ENCODE data around the gene NID2.

The NID2 gene, protein sequence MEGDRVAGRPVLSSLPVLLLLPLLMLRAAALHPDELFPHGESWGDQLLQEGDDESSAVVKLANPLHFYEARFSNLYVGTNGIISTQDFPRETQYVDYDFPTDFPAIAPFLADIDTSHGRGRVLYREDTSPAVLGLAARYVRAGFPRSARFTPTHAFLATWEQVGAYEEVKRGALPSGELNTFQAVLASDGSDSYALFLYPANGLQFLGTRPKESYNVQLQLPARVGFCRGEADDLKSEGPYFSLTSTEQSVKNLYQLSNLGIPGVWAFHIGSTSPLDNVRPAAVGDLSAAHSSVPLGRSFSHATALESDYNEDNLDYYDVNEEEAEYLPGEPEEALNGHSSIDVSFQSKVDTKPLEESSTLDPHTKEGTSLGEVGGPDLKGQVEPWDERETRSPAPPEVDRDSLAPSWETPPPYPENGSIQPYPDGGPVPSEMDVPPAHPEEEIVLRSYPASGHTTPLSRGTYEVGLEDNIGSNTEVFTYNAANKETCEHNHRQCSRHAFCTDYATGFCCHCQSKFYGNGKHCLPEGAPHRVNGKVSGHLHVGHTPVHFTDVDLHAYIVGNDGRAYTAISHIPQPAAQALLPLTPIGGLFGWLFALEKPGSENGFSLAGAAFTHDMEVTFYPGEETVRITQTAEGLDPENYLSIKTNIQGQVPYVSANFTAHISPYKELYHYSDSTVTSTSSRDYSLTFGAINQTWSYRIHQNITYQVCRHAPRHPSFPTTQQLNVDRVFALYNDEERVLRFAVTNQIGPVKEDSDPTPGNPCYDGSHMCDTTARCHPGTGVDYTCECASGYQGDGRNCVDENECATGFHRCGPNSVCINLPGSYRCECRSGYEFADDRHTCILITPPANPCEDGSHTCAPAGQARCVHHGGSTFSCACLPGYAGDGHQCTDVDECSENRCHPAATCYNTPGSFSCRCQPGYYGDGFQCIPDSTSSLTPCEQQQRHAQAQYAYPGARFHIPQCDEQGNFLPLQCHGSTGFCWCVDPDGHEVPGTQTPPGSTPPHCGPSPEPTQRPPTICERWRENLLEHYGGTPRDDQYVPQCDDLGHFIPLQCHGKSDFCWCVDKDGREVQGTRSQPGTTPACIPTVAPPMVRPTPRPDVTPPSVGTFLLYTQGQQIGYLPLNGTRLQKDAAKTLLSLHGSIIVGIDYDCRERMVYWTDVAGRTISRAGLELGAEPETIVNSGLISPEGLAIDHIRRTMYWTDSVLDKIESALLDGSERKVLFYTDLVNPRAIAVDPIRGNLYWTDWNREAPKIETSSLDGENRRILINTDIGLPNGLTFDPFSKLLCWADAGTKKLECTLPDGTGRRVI (N-terminal part only)

DNA sequence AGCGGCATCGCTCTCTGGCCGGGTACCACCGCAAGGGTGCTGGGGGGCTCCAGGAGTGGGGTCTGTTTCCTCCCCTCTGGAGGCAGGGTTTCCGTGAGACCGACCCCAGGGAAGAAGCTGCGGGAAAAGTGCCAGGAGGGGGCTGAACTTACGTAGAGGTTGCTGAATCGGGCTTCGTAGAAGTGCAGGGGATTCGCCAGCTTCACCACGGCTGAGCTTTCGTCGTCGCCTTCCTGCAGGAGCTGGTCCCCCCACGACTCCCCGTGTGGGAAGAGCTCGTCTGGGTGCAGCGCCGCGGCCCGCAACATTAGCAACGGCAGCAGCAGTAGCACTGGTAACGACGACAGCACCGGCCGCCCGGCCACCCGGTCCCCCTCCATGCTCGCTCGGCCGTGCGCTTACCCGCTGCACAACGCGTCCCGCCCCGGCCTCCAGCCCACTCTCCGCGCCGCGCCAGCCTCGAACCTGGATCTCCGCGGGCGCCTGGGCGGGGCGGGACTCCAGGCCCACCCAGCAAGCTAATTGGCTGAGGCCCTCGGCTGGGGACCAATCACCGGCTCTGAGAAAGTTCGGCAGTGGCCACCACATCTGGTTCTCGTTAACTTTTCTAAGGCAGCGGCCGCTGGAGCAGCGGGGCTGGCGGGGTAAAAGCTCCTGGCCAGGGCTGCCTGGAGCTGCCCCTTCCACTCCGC lies at the start of gene NID2:
TSS of gene NID2 (minus strand) at position 445 of the 692 bp plus-strand sequence. CDS start at position 380, 65 bp downstream.
- peak in 1 of 3 donors; percentile 14 for DNase-seq (ENCODE audit: low read depth in 3 of 3, low spot score in 1 of 3)

DNA sequence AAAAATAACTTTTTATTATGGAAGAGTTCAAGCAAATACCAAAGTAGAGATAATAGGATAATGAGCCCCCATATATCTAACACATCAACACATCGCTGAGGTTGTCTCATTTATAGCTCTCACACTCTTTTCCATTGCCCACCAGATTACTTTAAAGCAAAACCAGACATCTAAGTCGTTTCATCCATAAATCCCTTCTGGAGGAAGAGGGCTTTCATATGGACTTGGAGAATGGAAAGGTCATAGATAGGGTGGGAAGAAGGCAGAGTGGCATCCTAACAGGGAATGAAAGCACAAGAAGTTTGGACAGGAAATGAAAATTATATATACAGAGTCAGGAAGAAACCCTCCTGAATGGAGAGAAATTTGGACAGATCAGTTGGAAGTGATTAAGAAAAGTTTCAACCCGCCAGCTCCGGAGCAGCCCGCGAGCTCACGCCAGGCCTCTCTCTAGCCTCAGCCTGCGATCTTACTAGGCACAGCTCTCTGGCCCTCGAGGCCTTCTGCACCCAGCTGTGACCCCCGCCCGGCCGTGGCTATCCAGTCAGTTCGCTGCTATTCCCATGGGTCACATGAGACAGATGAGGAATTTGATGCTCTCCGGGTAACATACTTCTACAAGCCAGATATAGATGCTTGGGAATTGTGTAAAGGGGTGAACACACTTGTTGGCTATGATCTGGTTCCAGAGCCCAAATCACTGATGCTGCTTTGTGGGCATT lies 48.4 kb upstream of the NID2 start:
- no peak for DNase-seq (ENCODE audit: low read depth in 3 of 3, low spot score in 1 of 3)

DNA sequence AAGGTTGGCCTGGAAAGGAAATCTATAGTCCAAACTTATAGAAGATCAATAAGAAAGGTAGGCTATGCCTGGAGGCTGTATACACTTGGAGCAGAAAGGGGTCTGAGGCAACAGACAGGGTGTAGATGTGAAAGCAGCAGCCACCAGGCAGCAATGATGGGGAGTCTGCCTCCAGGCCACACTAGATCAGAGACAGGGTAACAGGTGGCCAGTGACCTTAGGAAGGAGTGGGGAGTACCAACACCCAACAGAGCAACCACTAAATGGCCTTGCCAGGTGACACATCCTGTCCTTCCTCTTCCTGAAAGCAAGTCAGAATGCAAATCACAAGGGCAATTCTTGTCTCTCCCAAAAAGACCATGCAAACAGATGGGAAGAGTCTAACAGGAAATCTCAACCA lies 46.4 kb upstream of the NID2 start:
- DNase-seq (ENCODE audit: low read depth in 3 of 3, low spot score in 1 of 3): no peak

DNA sequence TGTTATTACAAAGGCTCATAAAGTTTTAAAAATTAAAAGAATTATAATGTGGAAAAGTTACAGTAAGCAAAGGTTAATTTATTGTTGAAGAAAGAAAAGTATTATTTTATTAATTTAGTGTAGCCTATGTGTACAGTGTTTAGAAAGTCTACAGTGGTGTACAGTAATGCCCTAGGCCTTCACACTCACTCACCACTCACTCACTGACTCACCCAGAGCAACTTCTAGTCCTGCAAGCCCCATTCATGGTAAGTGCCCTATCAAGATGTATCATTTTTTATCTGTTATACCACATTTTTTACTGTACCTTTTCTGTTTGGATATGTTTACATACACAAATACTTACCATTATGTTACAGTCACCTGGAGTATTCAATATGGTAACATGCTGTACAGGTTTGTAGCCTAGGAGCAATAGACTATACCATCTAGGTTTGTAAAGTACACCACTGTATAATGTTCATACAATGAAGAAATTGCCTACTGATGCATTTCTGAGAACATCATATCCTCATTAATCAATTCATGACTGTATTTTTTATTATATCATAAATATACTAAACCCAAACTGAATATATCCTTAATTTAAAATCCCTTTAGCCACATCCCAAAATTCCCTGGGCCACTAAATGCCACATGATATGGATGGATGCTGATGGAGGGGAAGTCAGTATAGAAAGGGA lies 43.6 kb upstream of the NID2 start:
- no peak for DNase-seq (ENCODE audit: low read depth in 3 of 3, low spot score in 1 of 3)

DNA sequence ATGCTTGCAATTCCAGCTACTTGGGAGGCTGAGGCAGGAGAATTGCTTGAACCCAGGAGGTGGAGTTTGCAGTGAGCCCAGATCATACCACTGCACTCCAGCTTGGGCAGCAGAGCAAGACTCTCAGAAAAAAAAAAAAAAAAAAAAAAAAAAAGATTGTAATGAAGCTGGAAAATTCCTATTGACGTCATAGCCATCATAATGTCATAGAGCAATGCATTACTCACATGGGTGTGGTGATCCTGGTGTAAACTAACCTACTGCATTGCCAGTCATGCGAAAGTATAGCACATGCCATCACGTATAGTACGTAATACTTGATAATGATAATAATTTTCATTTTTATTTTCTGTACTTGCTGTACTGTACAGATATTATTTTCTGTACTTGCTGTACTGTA lies 42.7 kb upstream of the NID2 start:
- DNase-seq (ENCODE audit: low read depth in 3 of 3, low spot score in 1 of 3): no peak

DNA sequence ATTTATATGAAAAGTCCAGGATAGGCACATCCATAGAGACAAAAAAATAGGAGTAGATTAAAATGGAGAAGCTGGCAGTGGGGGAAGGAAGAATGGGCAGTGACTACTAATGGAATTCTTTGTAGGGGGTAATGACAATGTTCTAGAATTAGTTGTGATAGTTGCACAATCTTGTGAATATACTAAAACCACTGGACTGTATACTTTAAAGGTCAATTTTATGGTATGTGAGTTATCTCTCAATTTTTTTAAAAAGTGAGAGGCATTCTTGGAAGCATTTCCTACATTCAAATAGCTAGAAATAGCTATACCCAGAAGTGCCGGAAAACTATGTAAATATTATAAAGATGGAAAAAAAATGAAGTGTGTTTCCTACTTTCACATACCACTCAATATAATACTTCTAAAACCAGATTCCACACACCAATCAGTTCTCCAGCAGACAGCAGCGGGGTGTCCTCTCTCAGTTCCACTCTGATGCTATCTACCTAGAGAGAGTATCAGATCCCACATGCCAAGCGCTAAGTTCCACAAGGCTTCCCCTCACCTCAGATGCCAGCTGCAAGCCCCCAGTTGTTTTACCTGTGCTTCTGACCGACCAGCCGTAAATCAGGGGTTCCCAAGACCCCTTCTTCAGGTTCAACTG lies 41.7 kb upstream of the NID2 start:
- no peak for DNase-seq (ENCODE audit: low read depth in 3 of 3, low spot score in 1 of 3)

DNA sequence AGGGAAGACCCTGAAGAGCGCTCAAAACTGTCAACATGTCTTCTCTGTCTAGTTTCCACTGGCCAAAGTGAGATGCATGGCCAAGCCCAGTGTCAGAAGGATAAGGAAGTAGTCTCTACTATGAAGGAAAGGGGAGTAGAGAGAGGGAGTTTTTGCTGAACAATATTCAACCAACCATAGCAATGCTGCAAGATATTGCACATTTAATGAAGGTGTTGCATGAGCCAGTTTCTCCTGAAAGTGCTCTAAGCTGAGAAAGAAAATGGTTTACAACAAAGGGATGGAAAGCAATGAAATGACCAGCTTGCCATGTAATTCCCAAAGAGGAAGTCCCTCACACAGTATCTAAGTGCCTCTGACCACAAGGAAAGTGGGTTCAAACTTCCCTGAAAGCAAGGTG lies 40.0 kb upstream of the NID2 start:
- no peak for DNase-seq (ENCODE audit: low read depth in 3 of 3, low spot score in 1 of 3)

DNA sequence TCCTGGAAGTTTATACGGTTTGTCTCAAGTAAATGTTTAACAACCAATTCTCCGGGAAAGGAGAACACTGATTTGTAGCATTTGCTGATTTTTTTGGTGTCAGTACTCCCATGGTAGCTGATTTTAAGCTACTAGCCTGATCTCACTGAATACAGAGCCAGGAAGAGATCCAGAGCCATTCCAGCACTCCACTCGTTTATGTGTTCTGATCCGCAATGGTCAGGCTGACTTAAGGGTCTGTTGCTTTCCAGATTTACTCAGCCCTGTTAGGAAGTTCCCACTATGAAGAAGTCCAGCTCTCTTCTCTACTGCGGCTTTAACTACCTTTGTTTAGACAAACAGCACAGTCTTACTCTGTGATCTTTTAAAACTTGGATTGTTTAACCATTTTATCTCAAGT lies 38.0 kb upstream of the NID2 start:
- DNase-seq (ENCODE audit: low read depth in 3 of 3, low spot score in 1 of 3): no peak

DNA sequence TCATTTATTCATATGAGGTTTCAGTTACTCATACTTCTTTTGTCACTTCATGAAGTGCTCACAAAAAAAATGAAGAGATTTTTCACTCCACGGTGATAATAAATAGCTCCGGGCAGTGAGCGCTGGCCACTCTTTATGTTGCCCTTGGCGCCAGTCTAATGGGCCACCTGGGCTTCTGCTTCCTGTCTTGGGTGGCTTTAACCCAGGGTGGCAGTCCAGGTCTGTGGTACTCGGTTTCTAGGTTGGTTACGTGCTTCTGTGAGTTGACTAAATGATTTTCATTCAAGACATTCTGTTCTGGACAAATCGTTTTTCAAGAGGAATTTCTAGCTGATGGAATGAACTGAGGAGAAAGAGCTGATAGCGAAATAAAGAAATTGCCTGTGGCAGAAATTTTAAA lies 34.6 kb upstream of the NID2 start:
- DNase-seq (ENCODE audit: low read depth in 3 of 3, low spot score in 1 of 3): no peak

DNA sequence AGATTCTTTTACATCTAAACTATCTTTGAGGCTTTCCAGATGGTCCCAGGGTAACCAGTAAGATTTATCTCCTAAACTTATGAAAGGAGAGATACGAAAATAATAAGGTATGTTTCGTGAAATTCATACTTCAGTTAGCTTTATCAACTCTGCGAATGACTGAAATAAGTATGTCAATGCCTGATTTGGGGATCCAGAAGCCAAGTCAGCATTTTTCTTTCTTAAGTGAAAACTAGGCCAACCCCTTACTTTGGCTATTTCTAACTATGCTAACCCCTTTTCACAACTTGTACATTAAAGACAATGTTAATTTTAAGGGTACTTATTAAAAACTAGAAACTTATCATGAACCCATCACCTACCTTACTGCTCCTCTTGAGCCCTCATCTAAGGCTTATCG lies 26.9 kb upstream of the NID2 start:
- no peak for DNase-seq (ENCODE audit: low read depth in 3 of 3, low spot score in 1 of 3)

DNA sequence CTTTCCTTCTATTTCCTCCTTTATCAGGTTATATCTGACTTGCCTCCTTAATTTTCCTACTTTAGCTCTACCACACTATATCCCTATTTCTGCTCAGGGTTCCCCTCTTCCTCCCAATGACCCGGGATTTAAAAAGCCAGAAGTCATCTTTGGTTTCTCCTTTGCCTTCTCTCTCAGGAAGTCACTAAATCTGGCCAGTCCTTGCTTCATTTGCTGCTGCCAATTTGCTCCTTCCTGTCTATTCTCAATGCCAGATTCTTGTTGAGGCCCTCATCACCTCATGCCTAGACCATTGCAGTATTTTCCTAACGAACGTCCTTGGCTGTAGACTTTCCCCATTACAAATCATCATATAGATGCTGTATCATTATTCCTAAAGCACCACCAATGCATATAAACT lies 26.5 kb upstream of the NID2 start:
- DNase-seq (ENCODE audit: low read depth in 3 of 3, low spot score in 1 of 3): no peak

DNA sequence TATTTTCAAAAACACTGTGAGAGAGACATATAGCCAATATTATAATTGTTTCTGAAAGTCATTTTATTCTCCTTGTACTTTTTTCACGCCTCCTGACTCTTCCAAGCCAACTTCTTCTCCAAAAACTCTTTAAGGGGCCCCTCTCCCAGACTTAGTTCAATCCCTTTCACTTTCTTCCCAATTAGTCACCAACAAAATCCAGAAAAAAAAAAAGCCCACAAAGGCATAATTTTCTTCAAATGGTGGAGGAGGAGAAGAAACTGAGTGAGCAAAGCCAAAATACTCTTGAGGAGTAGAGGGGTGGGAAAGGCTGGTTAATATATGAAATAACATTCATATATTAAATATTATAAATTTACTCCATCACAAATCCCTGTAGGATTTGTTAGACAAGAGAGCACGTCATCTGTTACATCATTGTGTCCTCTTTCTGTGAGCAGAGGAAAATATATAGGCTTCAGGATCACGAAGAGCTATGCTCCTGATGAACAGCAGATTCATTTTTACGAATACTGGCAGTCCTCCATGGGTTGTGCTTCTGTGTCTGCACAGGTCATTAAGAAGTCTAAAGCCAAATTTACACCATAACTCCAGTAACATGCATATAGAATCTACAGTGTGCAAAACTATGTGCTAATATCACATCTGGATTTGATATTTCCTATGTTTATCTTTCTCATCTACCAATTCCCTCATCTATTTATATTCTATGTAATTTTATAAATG lies 25.9 kb upstream of the NID2 start:
- DNase-seq (ENCODE audit: low read depth in 3 of 3, low spot score in 1 of 3): no peak

DNA sequence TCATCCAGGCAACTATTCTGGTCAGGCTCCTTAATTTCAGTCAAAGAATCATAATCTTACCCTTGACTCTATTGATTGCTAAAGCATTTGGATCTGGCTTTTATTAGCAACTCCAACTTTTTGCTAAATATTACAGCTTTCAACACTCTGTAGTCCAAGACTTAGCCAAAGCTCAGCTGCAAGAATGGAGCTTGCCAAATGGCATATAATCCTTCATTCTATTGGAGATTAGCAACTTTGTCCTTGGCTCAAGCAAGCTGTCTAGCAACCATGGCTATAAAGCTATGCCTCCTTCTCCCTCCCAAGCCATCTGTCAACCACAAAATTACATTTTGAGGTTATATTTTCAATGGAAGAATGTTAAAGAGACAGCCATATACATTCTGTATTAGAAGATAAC lies 23.1 kb upstream of the NID2 start:
- DNase-seq (ENCODE audit: low read depth in 3 of 3, low spot score in 1 of 3): no peak

DNA sequence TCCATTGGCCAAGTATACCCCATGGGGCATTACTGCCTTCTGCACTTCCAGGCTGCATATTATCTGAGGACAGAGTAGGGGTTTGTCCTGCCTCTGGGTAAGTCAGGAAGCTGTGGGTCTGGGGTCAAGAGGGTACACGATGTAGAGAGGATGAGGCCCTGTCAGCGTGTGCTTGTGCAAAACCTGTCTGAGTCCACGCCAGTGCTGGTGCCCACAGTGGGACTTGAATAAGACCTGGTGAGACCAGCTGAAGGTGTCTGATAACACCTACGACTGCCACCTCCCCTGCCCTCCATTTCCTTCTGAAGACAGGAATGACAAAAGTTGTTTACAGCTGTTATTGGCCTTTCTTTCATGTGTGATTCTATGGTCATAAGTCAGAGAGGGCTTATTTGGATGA lies 22.1 kb upstream of the NID2 start:
- no peak for DNase-seq (ENCODE audit: low read depth in 3 of 3, low spot score in 1 of 3)

DNA sequence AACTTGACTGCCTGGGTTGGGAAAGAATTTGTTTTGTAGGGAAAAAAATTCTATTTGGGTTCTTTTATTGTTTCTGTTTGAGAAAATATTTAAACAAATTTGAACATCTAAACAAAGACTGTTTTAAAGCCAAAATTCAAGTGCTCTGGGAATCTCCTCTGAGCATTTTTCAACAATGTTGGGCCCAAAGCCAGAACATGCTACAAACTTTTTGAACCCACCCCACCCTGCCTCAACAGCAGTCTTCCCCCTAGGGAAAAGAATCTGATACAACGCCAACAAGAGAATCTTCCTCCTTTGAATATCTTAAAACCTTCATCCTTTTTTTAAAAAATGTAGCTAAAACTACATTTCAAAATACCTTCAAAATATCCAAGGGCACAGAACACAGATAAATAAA lies 20.4 kb upstream of the NID2 start:
- DNase-seq (ENCODE audit: low read depth in 3 of 3, low spot score in 1 of 3): no peak

DNA sequence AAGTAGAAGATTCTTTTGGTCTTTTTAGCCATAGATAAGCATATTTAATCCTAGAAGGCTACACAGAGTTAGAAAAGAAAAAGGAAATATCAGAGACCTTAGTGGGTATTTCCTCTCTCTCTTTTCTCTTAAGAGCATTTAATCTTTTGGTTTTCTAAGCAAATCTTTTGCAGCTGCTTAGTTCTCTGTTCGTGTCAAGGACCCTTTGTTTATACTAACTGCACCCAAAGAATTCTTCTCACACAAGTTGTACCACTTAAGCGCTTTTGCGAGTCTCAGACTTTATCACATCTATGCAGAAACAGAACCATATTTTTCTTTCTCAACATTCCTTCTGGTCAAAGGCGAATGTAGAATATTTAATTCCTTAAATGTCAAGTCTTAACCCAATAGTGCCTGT lies 17.9 kb upstream of the NID2 start:
- DNase-seq (ENCODE audit: low read depth in 3 of 3, low spot score in 1 of 3): no peak

DNA sequence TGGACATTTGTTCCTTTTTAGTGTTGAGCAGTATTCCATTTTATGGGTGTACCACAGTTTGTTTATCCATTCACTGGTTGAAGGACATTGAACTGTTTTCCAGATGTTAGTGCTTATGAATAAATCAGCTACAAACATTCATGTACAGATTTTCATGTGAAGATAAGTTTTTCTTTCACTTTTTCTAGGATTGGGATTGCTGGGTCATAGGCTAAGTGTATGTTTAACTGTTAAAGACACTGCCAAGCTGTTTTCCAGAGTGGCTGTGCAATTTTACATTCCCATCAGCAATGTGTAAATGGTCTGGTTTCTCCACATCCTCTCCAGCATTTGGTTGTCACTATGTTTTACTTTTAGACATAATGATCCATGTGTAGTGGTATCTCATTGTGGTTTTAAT lies 14.0 kb upstream of the NID2 start:
- no peak for DNase-seq (ENCODE audit: low read depth in 3 of 3, low spot score in 1 of 3)

DNA sequence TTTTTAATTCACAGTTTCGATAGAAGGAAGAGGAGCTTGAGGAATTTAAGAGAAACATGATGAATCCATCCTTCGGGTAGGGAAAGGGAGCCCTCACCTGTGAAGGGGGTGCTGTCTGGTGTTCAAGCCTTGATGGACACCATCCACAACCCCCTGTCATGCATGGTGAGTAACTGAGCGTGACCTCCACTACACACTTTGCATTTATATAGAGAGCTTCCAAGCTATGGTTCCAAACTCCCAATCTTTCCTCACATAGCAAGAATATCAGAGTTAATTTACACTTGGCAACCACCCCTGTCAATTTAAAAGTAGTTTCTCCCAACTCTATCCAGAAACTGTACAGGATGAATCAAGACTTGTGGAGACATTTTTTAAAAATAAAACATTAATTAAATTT lies 13.1 kb upstream of the NID2 start:
- DNase-seq (ENCODE audit: low read depth in 3 of 3, low spot score in 1 of 3): no peak

Data from stimulated activated CD4-positive, alpha-beta T cell treated with anti-CD3 and anti-CD28 coated beads, TNF-alpha, amount 100 ng/mL, for 1 hour (primary cell).